Smooth muscle cell (in vitro differentiated cells): ENCODE results near the gene L3MBTL4. TPM values are rescaled to one million over a fixed set of nuclear protein-coding genes. Genes with fewer than 3 reads are reported as not detected.

ENCODE experiments used
- DNase-seq: peaks from one replicate; lab custom pipeline; 2025; ENCODE audit not compliant: unreplicated experiment; lab: John Stamatoyannopoulos, UW
- H2AFZ ChIP-seq: fragments of 200-600 bp; sonication (generic); 2 replicates; pipeline ENCODE4 v1.6.0; 2016; ENCODE audit warnings: antibody characterized with exemption, low read depth, mild to moderate bottlenecking
- H3F3A ChIP-seq: fragments of 200-600 bp; sonication (generic); 2 replicates; pipeline ENCODE4 v1.6.0; 2017; ENCODE audit warnings: antibody characterized with exemption, low read depth
- H3K27ac ChIP-seq: fragments of 200-600 bp; sonication (generic); 2 replicates; pipeline ENCODE4 v1.5.1; 2016; ENCODE audit warnings: low read depth, mild to moderate bottlenecking
- H3K27me3 ChIP-seq: fragments of 200-600 bp; sonication (generic); 2 replicates; pipeline ENCODE4 v1.6.1; 2016; ENCODE audit warnings: low read depth, mild to moderate bottlenecking
- H3K36me3 ChIP-seq: fragments of 200-600 bp; sonication (generic); 2 replicates; pipeline ENCODE4 v1.5.1; 2016; ENCODE audit warnings: low read depth
- H3K4me1 ChIP-seq: fragments of 200-600 bp; sonication (generic); 2 replicates; pipeline ENCODE4 v1.5.1; 2016; ENCODE audit warnings: low read depth
- H3K4me2 ChIP-seq: fragments of 200-600 bp; sonication (generic); 2 replicates; pipeline ENCODE4 v1.6.0; 2016; ENCODE audit warnings: mild to moderate bottlenecking
- H3K4me3 ChIP-seq: fragments of 200-600 bp; sonication (generic); 2 replicates; pipeline ENCODE4 v1.5.1; 2016; ENCODE audit warnings: mild to moderate bottlenecking
- H3K79me2 ChIP-seq: fragments of 200-600 bp; sonication (generic); 2 replicates; pipeline ENCODE4 v1.6.0; 2016; ENCODE audit warnings: low read depth, mild to moderate bottlenecking
- H3K9ac ChIP-seq: fragments of 200-600 bp; sonication (generic); 2 replicates; pipeline ENCODE4 v1.6.0; 2016; ENCODE audit warnings: low read depth
- H3K9me3 ChIP-seq: fragments of 200-600 bp; sonication (generic); replicated peaks from 2 replicates; pipeline ENCODE4 v1.5.1; 2016; ENCODE audit warnings: low read depth
- H4K20me1 ChIP-seq: fragments of 200-600 bp; sonication (generic); 2 replicates; pipeline ENCODE4 v1.6.0; 2016; ENCODE audit warnings: low read depth
- CTCF ChIP-seq: fragments of 200-600 bp; sonication (generic); IDR thresholded peaks from 2 replicates; pipeline ENCODE4 v1.5.1; 2017; ENCODE audit warnings: borderline replicate concordance, mild to moderate bottlenecking, antibody characterized with exemption; ENCODE audit not compliant: insufficient read depth, poor library complexity, severe bottlenecking
- WGBS: methylation state at CpG from one replicate; pipeline ENCODE4 v1.1.7; 2016; ENCODE audit warnings: low lambda C conversion rate; 5-methylcytosine and 5-hydroxymethylcytosine counted together
- polyA plus RNA-seq: library from polyadenylated mRNA; unstranded; fragments of >200 nt; fragmentation: Nextera tagmentation; extraction: Ambion mirVana; gene quantifications from 2 replicates; pipeline ENCODE4 v1.2.1, GENCODE V29; 2016
- total RNA-seq: library from RNA; depleted of rRNA; stranded (reverse); fragments of >200 nt; gene quantifications from 2 replicates; pipeline ENCODE4 v1.2.3, GENCODE V29; 2014

L3MBTL4 gene
- total and polyA plus RNA-seq, 2 experiments from 2014 or later, result 3.4 TPM; not detected in 1

GRCh38 chr18:6204476-6204875 is 210.2 kb downstream of the L3MBTL4 start:
- Histone ChIP-seq H3K9ac (no peak overlapping the region), H3K36me3 (no peaks in the 10 kb centered on the region), H3K27ac (no peak overlapping the region), H3K79me2 (no peaks in the 10 kb centered on the region), H3K27me3 (peaks cover 5% of the 10 kb centered on the region), H4K20me1 (no peaks in the 10 kb centered on the region), H3K4me2 (no peak overlapping the region), H3F3A (peaks cover 3% of the 10 kb centered on the region), H3K4me1 (no peaks in the 10 kb centered on the region), H2AFZ (no peak overlapping the region), H3K4me3 (no peak overlapping the region), H3K9me3 (no peaks in the 10 kb centered on the region)
- no peak for DNase-seq
- no peak for TF ChIP-seq CTCF

- H3K9me3 ChIP-seq, result no peaks in the 10 kb centered on the region
- WGBS, result 93% methylated on average over 3 of the region's 3 CpGs
- H3K27me3 ChIP-seq, result peaks cover 5% of the 10 kb centered on the region
- no peaks in the 10 kb centered on the region for H3K36me3 ChIP-seq
- H3K4me3 ChIP-seq, result no peak overlapping the region
- no peaks in the 10 kb centered on the region for H3K4me1 ChIP-seq
- no peak overlapping the region for H3K9ac ChIP-seq
- no peak overlapping the region for H3K27ac ChIP-seq
- no peak overlapping the region for H2AFZ ChIP-seq
- H3K4me2 ChIP-seq, result no peak overlapping the region
- peaks cover 3% of the 10 kb centered on the region for H3F3A ChIP-seq
- H4K20me1 ChIP-seq, result no peaks in the 10 kb centered on the region
- TF ChIP-seq CTCF, result no peak
- no peaks in the 10 kb centered on the region for H3K79me2 ChIP-seq
- no peak for DNase-seq
Measured at GRCh38 chr18:6203791-6204190, 210.9 kb downstream of the L3MBTL4 start.

GRCh38 chr18:6202861-6203260 is 211.8 kb downstream of the L3MBTL4 start:
- Histone ChIP-seq H3F3A (peaks cover 3% of the 10 kb centered on the region), H3K9ac (no peak overlapping the region), H3K36me3 (no peaks in the 10 kb centered on the region), H3K4me2 (no peak overlapping the region), H4K20me1 (no peaks in the 10 kb centered on the region), H3K27ac (no peak overlapping the region), H3K4me3 (no peak overlapping the region), H3K27me3 (peaks cover 5% of the 10 kb centered on the region), H2AFZ (no peak overlapping the region), H3K79me2 (no peaks in the 10 kb centered on the region), H3K4me1 (no peaks in the 10 kb centered on the region), H3K9me3 (no peaks in the 10 kb centered on the region)
- TF ChIP-seq CTCF, result no peak
- DNase-seq, result no peak
- WGBS, result 62% methylated on average over 1 of the region's 1 CpG

- peaks cover 6% of the 10 kb centered on the region for H3K27me3 ChIP-seq
- H3F3A ChIP-seq, result no peaks in the 10 kb centered on the region
- no peaks in the 10 kb centered on the region for H3K4me1 ChIP-seq
- no peak overlapping the region for H3K4me3 ChIP-seq
- H4K20me1 ChIP-seq, result no peaks in the 10 kb centered on the region
- H3K9me3 ChIP-seq, result no peaks in the 10 kb centered on the region
- WGBS, result 89% methylated on average over 4 of the region's 4 CpGs
- H2AFZ ChIP-seq, result no peak overlapping the region
- no peak overlapping the region for H3K27ac ChIP-seq
- no peaks in the 10 kb centered on the region for H3K36me3 ChIP-seq
- no peak overlapping the region for H3K9ac ChIP-seq
- H3K4me2 ChIP-seq, result no peak overlapping the region
- no peak for DNase-seq
- no peak for TF ChIP-seq CTCF
- H3K79me2 ChIP-seq, result no peaks in the 10 kb centered on the region
Measured at GRCh38 chr18:6200204-6200774, 214.4 kb downstream of the L3MBTL4 start.
